NCI-H510A (cell line): Measurements from ENCODE around the gene PARD3.
"Not testable (repeated sequence)": the region's sequence is repeated elsewhere in the genome, so short reads cannot be mapped to it uniquely, and the experiment has no call there.

Source experiments
- DNase-seq: peaks from one replicate; lab custom pipeline; 2025; lab: John Stamatoyannopoulos, UW

Gene PARD3

GRCh38 chr10:34648919-34649318, 166.2 kb downstream of the PARD3 start:
- DNase-seq, result no peak

- no peak for DNase-seq
Observed at GRCh38 chr10:34647875-34648865, 166.9 kb downstream of the PARD3 start.

GRCh38 chr10:34647160-34647559, 167.9 kb downstream of the PARD3 start:
- no peak for DNase-seq

GRCh38 chr10:34646331-34646730, 168.8 kb downstream of the PARD3 start:
- no peak for DNase-seq

GRCh38 chr10:34644815-34645214, 170.3 kb downstream of the PARD3 start:
- DNase-seq, result not testable (repeated sequence)

GRCh38 chr10:34644224-34644623, 170.9 kb downstream of the PARD3 start:
- DNase-seq, result no peak

GRCh38 chr10:34643620-34644019, 171.5 kb downstream of the PARD3 start:
- DNase-seq, result no peak

- DNase-seq, result no peak
Observed at GRCh38 chr10:34641913-34642558, 173.1 kb downstream of the PARD3 start.

GRCh38 chr10:34641147-34641912, 173.8 kb downstream of the PARD3 start:
- no peak for DNase-seq

- DNase-seq, result no peak
Observed at GRCh38 chr10:34638406-34639054, 176.6 kb downstream of the PARD3 start.

GRCh38 chr10:34637418-34637911, 177.6 kb downstream of the PARD3 start:
- DNase-seq, result no peak

- no peak for DNase-seq
Observed at GRCh38 chr10:34635111-34635510, 180.0 kb downstream of the PARD3 start.

GRCh38 chr10:34633374-34633773, 181.7 kb downstream of the PARD3 start:
- DNase-seq, result no peak

- DNase-seq, result no peak
Observed at GRCh38 chr10:34629084-34629483, 186.0 kb downstream of the PARD3 start.

GRCh38 chr10:34628174-34628796, 186.8 kb downstream of the PARD3 start:
- DNase-seq, result no peak

GRCh38 chr10:34627741-34628140, 187.4 kb downstream of the PARD3 start:
- DNase-seq, result no peak

- no peak for DNase-seq
Observed at GRCh38 chr10:34627331-34627730, 187.8 kb downstream of the PARD3 start.

- no peak for DNase-seq
Observed at GRCh38 chr10:34626158-34626880, 188.8 kb downstream of the PARD3 start.

GRCh38 chr10:34624323-34625153, 190.6 kb downstream of the PARD3 start:
- no peak for DNase-seq

GRCh38 chr10:34622945-34623344, 192.2 kb downstream of the PARD3 start:
- DNase-seq, result no peak
